Esophagus (tissue), 2 donors: ENCODE results near the gene MAP1B. TPM values are rescaled to one million over a fixed set of nuclear protein-coding genes. Genes with fewer than 3 reads are reported as not detected.
A peak's percentile ranks its signal among the peaks of the same experiment; 100 is the strongest.

Experiments
- H3K27ac ChIP-seq, 2 donors: one replicate each; pipeline ENCODE4 v1.5.1; 2013; ENCODE audit warnings: low read depth in 2 of 2, mild to moderate bottlenecking in 2 of 2, inconsistent platforms in 1 of 2, low read length in 1 of 2, moderate library complexity in 1 of 2
- H3K27me3 ChIP-seq, 2 donors: one replicate each; pipeline ENCODE4 v1.6.1; 2013; ENCODE audit warnings: low read length in 2 of 2, control low read depth in 1 of 2, mild to moderate bottlenecking in 1 of 2; ENCODE audit not compliant: insufficient read depth in 2 of 2, control insufficient read depth in 1 of 2
- H3K36me3 ChIP-seq, 2 donors: one replicate each; pipeline ENCODE4 v1.6.1; 2013; ENCODE audit warnings: low read length in 1 of 2; ENCODE audit not compliant: control insufficient read depth in 2 of 2, insufficient read depth in 2 of 2
- H3K4me1 ChIP-seq, 2 donors: one replicate each; pipeline ENCODE4 v1.6.1; 2013; ENCODE audit warnings: low read length in 1 of 2; ENCODE audit not compliant: control insufficient read depth in 2 of 2, insufficient read depth in 2 of 2
- H3K4me3 ChIP-seq, 2 donors: one replicate each; pipeline ENCODE4 v1.5.1; 2013; ENCODE audit warnings: low read length in 2 of 2, mild to moderate bottlenecking in 2 of 2, low read depth in 1 of 2, moderate library complexity in 1 of 2
- H3K9me3 ChIP-seq, 2 donors: one replicate each; pipeline ENCODE4 v1.6.1; 2013; ENCODE audit warnings: mild to moderate bottlenecking in 2 of 2, low read depth in 1 of 2, low read length in 1 of 2, moderate library complexity in 1 of 2; ENCODE audit not compliant: control insufficient read depth in 2 of 2, insufficient read depth in 1 of 2
- WGBS, 2 donors: extraction: QIAGEN DNeasy Blood & Tissue Kit; methylation state at CpG; one replicate each; pipeline ENCODE4 v1.1.7; 2013; 5-methylcytosine and 5-hydroxymethylcytosine counted together
- polyA plus RNA-seq, 2 donors: library from polyadenylated mRNA; stranded (reverse); fragments of 200-250 nt; gene quantifications; one replicate each; pipeline ENCODE4 v1.2.3, GENCODE V29; 2013
- donor health status: healthy with polysubstance abuse.
- donor health status: Bipolar disorder and iron deficiency.

Gene MAP1B
- polyA plus RNA-seq, 2 donors, result 1.8 to 2.5 TPM

DNA sequence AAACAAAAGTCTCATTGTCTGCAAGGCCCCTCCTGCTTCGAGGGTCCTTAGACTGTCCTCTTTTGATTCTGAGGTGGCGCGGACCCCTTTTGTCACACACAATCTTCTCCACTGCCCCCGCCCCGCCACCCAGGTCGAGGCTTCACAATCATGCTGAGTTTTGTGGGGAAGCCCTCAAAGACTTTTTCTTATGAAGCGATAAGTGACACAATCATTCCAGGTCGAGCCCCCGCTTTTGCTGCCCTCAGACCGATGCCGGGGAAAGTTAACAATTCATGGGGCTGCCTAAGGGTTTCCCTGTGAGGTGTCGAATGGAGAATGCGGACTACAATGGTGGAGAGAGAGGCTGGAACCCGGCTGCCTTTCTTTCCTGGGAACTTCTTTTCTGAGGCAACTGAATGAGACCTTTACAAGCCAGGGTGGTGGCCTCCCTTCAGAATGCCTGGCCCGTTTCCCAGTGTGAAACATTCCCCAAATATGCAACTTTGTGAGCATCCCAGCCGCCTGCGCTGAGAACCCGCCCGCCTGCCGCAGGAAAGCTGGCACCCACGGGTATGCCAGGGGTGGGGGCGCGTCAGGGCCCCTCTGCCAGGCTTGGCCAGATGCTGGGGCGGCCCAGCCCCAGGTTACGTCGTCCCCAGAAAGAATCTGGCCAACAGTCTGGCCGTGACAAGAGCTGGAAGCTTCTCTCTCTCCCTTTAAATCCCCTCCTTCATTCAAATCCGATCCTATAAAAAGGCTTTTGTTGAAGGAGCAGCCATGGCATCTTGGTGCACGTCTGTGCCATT lies 71.9 kb downstream of the MAP1B start:
- H3K9me3 ChIP-seq, result no peaks in the 10 kb centered on the region
- peaks cover 3 to 7% of the 10 kb centered on the region in 2 donors for H3K4me1 ChIP-seq
- H3K4me3 ChIP-seq, result peak overlapping the region in 1 of 2 donors; percentile 23
- peak overlapping the region; percentile 64 to 66 for H3K27ac ChIP-seq
- 40 to 42% methylated on average over 29 of the region's 29 CpGs for WGBS, 2 donors
- no peaks in the 10 kb centered on the region for H3K36me3 ChIP-seq
- H3K27me3 ChIP-seq, result no peaks in the 10 kb centered on the region

DNA sequence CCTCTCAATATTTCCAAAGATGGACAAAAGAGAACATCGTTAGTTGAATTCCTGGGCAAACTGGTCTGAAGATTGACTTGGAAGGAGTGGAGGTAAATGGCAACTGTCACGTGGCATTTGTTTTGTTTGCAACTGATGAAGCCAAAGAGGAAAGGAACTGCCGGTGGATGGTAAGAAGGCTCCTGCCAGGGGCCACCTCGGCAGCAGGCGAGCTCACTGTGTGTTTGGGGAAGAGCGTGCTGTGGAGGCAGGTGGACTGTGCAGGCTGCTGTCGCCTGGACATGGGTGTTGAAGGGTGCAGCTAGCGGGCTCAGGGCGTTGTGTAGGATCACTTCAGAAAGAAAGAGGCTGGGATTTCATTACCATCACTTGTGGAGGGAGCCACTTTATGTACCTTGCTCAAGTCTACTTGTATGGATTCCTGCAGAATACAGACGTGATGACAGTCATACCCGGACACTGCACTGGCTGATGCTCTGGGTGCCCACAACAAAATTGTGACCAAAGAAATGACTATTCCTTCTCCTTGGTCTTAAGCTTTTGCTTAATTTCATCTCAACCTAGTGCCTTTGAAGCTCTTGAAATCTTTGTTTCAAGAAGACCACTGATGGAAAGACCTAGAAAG lies 72.7 kb downstream of the MAP1B start:
- Histone ChIP-seq H3K36me3 (no peaks in the 10 kb centered on the region), H3K4me3 (peak overlapping the region in 1 of 2 donors; percentile 23), H3K9me3 (no peaks in the 10 kb centered on the region), H3K4me1 (peaks cover 3 to 7% of the 10 kb centered on the region in 2 donors), H3K27me3 (no peaks in the 10 kb centered on the region), H3K27ac (peak overlapping the region; percentile 51 to 66)
- 59 to 71% methylated on average over 11 of the region's 11 CpGs for WGBS, 2 donors

DNA sequence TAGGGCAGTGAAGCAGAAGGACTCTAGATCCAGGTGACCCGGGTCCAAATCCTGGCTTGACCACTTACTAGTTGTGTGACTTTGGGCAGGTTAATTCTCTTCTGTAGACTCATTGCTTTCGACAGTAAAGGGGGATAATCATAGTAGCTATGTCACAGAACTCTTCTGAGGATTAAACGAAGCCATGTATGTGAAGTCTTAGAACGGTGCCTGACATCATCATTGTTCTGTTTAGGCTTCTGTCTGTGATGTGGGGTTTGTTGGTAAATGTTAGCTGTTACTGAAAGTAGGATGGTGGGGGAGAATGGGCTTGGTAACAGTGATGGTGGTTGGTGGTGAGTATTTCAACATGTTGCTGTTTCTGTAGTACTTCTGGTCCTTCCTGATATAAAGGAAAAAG lies 73.7 kb downstream of the MAP1B start:
- Histone ChIP-seq H3K9me3 (no peaks in the 10 kb centered on the region), H3K27ac (no peak overlapping the region), H3K27me3 (no peaks in the 10 kb centered on the region), H3K4me1 (peaks cover 6 to 7% of the 10 kb centered on the region in 2 donors), H3K36me3 (no peaks in the 10 kb centered on the region), H3K4me3 (no peak overlapping the region)
- WGBS, 2 donors, result 76 to 77% methylated on average over 4 of the region's 4 CpGs

DNA sequence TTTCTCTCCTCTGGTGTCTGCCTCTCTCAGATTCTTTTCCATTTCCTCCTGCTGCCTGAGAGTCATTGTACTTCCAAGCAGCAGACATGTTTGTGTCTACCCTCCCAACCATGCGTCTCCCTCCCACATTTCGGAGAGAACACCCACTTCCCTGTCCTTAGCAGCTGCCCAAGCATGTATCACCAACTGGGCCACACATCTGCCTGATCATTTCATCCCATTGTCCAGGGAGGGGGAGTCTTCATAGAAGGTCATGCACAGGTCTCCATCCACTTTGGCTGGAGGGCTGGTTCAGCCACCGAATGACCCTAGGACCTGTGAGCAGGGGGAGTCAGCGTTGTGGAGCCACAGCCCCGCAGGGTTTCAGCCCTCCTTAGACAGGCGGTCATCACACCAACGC lies 75.4 kb downstream of the MAP1B start:
- WGBS, 2 donors, result 87 to 88% methylated on average over 7 of the region's 7 CpGs
- no peak overlapping the region for H3K4me3 ChIP-seq

DNA sequence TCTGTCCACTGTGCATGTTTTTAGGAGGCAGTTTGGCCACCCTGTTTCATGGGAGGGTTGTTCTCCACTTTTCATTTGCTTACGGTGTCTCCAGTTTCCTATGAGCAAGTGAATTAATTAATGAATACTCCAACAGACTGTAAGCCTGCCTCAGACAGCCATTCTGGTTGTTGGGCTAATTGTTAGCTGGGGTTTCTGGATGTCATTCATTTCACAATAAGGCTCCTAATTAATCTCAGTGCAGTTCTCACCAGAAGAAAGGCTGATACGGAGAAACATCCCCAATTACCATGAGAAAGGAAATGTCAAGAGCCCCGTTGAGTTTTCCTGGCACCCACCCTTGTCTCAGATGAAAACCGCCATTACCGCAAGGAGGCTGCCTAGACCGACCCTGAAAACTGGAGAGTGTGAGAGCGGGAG lies 75.8 kb downstream of the MAP1B start:
- H3K4me1 ChIP-seq, result peaks cover 9% of the 10 kb centered on the region in 2 donors
- no peaks in the 10 kb centered on the region for H3K9me3 ChIP-seq
- H3K27ac ChIP-seq, result no peak overlapping the region
- H3K27me3 ChIP-seq, result no peaks in the 10 kb centered on the region
- no peaks in the 10 kb centered on the region for H3K36me3 ChIP-seq
- no peak overlapping the region for H3K4me3 ChIP-seq
- 77 to 81% methylated on average over 7 of the region's 7 CpGs for WGBS, 2 donors

More for the DNA sequence above, 75.4 kb downstream of the MAP1B start:
- H3K27me3 ChIP-seq, result no peaks in the 10 kb centered on the region
- no peaks in the 10 kb centered on the region for H3K36me3 ChIP-seq
- H3K27ac ChIP-seq, result no peak overlapping the region
- H3K4me1 ChIP-seq, result peaks cover 7 to 9% of the 10 kb centered on the region in 2 donors
- H3K9me3 ChIP-seq, result no peaks in the 10 kb centered on the region

DNA sequence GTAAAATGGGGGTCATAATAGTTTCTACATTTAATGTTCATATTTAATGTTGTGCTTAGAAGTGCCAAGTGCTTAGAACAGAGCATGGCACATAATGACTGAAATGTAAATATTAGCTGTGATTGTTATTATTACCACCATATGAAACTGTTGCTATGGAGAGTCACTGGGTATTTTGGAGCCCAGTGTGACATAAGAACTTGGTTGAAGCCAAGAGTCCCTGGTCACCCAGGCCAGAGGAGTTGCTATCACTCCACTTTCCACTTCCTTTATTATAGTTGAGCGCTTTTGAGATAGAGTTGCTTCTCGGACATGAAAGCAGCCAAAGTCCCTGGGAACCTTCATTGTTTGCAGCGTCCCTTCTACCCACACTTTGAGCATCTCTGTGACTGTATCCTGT lies 77.1 kb downstream of the MAP1B start:
- 86 to 89% methylated on average over 3 of the region's 3 CpGs for WGBS, 2 donors
- Histone ChIP-seq H3K27me3 (no peaks in the 10 kb centered on the region), H3K27ac (no peak overlapping the region), H3K4me1 (peaks cover 4 to 5% of the 10 kb centered on the region in 2 donors), H3K36me3 (no peaks in the 10 kb centered on the region), H3K9me3 (no peaks in the 10 kb centered on the region), H3K4me3 (no peak overlapping the region)

DNA sequence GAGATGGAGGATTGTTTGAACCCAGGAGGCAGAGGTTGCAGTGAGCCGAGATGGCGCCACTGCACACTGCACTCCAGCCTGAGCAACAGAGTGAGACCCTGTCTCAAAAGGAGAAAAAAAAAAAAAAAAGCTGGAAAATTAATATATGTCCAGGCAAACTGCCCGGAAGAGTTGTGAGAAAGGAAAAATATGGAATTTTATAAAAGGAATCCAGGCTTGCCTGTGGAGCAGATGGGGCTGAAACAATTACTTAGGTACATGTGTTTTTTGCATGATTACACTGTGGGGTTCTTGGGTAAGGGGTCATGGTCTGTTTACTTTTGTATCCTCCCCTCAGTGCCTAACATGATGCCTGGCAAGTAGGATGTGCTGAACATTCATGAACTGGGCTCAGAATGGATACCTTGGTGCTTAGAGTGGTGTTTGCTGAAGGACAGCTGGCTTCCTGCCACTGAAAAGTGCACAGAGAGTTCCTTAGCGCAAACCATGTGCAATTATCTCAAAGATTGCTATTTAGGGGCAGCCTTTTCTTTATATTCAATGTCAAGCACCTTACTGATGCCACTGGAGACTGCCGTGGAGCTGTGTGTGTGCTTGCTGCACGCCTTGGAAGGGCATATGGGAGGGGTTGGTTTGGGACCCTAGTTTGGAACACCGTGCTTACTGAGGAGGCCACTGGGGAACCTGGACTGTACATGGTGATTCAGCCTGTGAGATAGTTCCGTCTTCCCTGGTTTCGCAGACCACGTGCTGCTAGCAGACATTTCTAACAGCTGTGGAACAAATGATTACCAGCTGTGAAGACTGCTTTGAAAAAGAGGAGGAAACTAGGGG lies 78.4 kb downstream of the MAP1B start:
- Histone ChIP-seq H3K27me3 (no peaks in the 10 kb centered on the region), H3K36me3 (no peaks in the 10 kb centered on the region), H3K4me3 (no peak overlapping the region), H3K27ac (no peak overlapping the region), H3K9me3 (no peaks in the 10 kb centered on the region), H3K4me1 (peaks cover 2 to 5% of the 10 kb centered on the region in 2 donors)
- WGBS, 2 donors, result 84 to 86% methylated on average over 10 of the region's 10 CpGs

DNA sequence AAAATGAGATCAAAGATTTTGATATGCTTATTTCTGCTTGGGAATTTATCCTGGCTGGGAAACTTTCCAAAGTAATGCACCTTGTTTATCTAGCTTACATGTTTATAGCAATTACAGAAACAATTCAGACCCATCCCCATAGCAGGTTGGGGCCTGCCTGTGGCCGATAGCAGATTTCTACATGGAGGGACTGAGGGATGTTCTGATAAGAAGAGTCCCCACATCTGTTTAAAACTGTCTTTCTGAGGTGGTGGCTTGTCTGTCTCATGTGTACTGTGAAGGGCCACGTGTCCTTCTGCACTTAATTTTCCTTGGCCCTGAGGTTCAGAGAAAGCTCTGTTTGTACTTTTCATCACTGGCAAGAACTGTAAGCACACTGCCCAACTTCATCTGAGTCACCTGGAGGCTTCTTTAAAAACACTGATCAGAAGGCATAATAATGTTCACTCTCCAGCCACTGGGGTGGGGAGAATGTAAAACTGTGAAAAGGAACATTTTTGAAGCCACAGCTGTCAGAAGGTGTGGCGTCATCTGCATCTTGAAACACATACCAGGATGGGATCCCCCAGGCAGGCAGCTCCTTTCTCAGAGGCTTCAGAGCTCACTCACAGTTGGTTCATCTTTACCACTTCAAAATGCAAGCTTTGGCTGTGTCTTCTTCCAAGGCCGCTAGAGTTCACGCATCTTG lies 80.3 kb downstream of the MAP1B start:
- Histone ChIP-seq H3K27ac (no peak overlapping the region), H3K4me3 (no peak overlapping the region), H3K36me3 (no peaks in the 10 kb centered on the region), H3K4me1 (peaks cover 2 to 5% of the 10 kb centered on the region in 2 donors), H3K27me3 (no peaks in the 10 kb centered on the region), H3K9me3 (no peaks in the 10 kb centered on the region)
- WGBS, 2 donors, result 58 to 72% methylated on average over 5 of the region's 5 CpGs

DNA sequence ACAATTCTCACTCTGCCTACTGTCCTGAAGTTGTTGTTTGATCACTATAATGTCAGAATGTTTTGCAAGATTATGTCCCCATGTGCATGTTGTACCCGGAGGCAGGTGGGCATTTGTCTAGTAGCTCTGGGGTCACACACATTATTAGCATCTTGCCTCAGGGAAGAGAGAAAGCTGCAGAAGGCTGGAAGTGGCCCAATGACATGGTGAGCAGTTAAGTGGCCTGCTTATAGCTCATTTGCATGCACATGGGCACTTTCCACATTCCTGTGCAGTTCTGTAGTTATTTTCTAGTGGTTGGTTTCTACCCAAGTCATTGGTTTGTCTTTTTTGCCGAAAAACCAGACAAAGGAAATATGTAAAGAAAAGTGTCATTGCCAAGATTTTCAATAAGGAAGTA lies 80.9 kb downstream of the MAP1B start:
- H3K4me3 ChIP-seq, result no peak overlapping the region
- no peak overlapping the region for H3K27ac ChIP-seq
- H3K4me1 ChIP-seq, result peaks cover 2 to 5% of the 10 kb centered on the region in 2 donors
- no peaks in the 10 kb centered on the region for H3K27me3 ChIP-seq
- H3K36me3 ChIP-seq, result no peaks in the 10 kb centered on the region
- no peaks in the 10 kb centered on the region for H3K9me3 ChIP-seq
- 84 to 86% methylated on average over 2 of the region's 2 CpGs for WGBS, 2 donors
